GM19395 (cell line): ENCODE data around the gene UBXN10.

Experiments
- ATAC-seq: cut with Tn5 transposase; IDR thresholded peaks from one replicate; pipeline ENCODE4 v1.9.1; 2021; ENCODE audit warnings: mild to moderate bottlenecking, moderate library complexity; ENCODE audit not compliant: unreplicated experiment

UBXN10 gene

GRCh38 chr1:20182415-20182814, 3.5 kb upstream of the UBXN10 start:
- no peak for ATAC-seq

- ATAC-seq = no peak
Observed at GRCh38 chr1:20183035-20183434, 2.9 kb upstream of the UBXN10 start.

- no peak for ATAC-seq
Observed at GRCh38 chr1:20183616-20184271, 2.2 kb upstream of the UBXN10 start.

- no peak for ATAC-seq
Observed at GRCh38 chr1:20184481-20184900, 1.4 kb upstream of the UBXN10 start.

- no peak for ATAC-seq
Observed at GRCh38 chr1:20184997-20185833, 681 bp upstream of the UBXN10 start.

- ATAC-seq = no peak
Observed at GRCh38 chr1:20187103-20187812, 1.4 kb downstream of the UBXN10 start.

GRCh38 chr1:20187813-20188454, 2.0 kb downstream of the UBXN10 start:
- ATAC-seq = no peak

- ATAC-seq = no peak
Observed at GRCh38 chr1:20188455-20188817, 2.5 kb downstream of the UBXN10 start.

- no peak for ATAC-seq
Observed at GRCh38 chr1:20189664-20190063, 3.8 kb downstream of the UBXN10 start.

- no peak for ATAC-seq
Observed at GRCh38 chr1:20190256-20191160, 4.6 kb downstream of the UBXN10 start.

GRCh38 chr1:20191266-20191825, 5.5 kb downstream of the UBXN10 start:
- no peak for ATAC-seq

GRCh38 chr1:20192364-20192763, 6.5 kb downstream of the UBXN10 start:
- ATAC-seq = no peak

- no peak for ATAC-seq
Observed at GRCh38 chr1:20192871-20193411, 7.0 kb downstream of the UBXN10 start.

- ATAC-seq = no peak
Observed at GRCh38 chr1:20194224-20194623, 8.3 kb downstream of the UBXN10 start.

- ATAC-seq = no peak
Observed at GRCh38 chr1:20194757-20195461, 9.0 kb downstream of the UBXN10 start.

- no peak for ATAC-seq
Observed at GRCh38 chr1:20195462-20195780, 9.5 kb downstream of the UBXN10 start.

GRCh38 chr1:20197329-20197791, 11.5 kb downstream of the UBXN10 start:
- no peak for ATAC-seq

GRCh38 chr1:20198296-20198695, 12.4 kb downstream of the UBXN10 start:
- ATAC-seq = no peak

GRCh38 chr1:20198918-20199317, 13.0 kb downstream of the UBXN10 start:
- no peak for ATAC-seq
